GM18526 (cell line): Measurements from ENCODE around the gene ARID5B.

Experiments
- POLR2A ChIP-seq: IDR thresholded peaks from 3 replicates; pipeline ENCODE4 v1.6.1; 2011; ENCODE audit not compliant: insufficient read length; ENCODE audit errors: extremely low read depth

The ARID5B gene

DNA sequence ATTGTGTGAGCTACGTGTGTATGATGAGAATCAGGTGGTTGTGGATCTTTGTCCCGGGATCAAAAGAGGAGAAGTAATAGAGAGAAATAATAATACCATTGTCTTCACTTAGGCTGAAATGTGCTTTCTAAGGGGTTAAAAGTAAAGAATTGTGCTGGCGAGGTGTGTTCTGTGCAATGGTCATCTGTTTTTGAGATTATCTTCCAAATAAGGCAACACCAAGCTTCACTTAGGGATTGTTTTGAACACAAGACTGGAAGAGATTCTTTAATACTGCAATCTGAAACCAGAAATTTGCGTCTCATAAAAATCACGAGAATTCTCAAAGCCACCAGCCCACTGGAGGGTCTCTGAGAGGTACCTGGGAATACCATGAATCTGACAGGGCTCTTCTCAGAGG, 84.2 kb downstream of the ARID5B start:
- no peak for TF ChIP-seq POLR2A

DNA sequence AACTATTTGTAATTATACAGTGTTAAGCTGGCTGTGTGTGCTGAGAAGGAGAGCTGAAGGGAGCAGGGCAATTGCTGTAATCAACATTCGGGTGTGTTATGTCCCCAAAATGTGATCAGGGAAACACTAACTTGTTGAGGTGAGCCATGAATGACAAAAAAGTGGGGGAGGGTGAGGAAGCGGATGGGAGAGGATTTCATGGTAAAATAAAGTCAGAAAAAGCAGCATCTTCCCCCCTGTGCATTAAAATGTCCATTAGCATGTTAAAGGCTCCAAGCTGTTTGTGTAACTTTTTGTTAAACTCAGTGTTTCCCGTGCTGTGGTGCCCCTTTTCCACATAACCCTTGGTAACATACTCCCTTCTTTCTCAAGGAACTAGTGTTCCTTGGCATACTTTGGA, 84.9 kb downstream of the ARID5B start:
- no peak for TF ChIP-seq POLR2A

DNA sequence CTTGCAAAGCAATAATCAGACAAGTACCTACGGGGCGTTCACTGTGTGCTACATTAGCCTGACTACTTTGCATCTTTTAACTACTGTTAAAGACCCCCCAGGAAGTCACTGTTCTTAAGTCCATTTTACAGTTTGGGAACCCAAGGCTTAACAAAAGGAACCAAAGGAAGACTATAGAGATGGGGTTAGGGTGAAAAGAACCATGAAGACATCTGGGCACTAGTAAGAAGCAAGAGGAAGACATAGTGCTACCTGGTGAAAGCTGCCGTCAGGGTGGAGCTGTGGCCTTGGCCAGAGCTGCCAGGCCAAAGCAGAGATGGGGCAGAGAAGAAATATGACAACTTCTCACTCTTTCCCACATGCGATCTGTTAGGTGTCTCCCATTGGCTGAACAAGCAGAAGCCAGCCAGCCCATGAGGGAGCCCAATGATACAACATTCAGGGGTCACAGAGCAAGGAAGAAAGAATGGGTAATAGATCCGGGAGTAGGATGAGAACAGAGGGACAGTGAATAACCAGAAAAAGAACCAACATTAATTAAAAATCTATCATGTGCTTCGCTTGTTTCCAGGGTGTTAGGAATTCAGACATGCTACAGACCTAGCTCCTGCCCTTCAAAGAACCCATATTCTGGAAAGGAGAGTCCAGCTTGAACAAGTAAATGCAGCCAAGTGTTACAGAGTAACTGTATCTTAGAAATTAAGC, 85.4 kb downstream of the ARID5B start:
- TF ChIP-seq POLR2A: no peak

DNA sequence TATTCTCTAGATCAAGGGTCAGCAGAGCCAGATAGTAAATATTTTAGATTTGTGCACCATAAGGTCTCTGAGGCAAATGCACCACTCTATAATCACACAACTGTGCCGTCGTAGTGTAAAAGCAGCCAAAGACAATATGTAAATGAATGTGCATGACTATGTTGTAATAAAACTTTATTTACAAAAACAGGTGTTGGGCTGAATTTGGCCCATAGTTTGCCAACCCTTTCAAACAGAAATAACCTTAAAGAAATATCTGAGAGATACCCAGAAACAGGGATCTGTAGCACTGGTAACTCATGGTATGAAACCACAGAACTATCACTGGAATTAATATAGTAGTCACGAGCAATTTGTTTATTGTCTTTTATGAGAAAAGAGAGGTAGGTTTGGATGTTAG, 86.0 kb downstream of the ARID5B start:
- TF ChIP-seq POLR2A: no peak

DNA sequence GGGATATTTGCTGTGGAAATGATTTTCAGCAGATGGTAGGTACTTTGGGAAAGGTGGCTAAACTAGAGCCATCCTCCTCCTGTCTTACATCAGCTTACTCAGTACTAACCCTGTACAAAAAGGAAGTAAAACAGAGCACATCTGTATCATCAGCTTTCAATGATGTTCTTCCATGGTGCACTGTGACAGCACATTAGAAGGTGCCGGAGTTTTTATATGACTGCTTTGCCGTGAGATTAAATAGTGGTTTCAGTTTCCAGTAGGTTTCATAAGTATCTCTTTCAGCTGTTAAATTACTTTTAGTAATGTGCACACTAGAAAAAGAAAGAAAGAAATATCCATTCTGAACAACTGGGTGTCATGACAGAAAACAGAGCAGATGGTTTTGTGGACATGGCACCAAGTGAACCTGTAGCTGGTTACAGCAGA, 86.5 kb downstream of the ARID5B start:
- no peak for TF ChIP-seq POLR2A

DNA sequence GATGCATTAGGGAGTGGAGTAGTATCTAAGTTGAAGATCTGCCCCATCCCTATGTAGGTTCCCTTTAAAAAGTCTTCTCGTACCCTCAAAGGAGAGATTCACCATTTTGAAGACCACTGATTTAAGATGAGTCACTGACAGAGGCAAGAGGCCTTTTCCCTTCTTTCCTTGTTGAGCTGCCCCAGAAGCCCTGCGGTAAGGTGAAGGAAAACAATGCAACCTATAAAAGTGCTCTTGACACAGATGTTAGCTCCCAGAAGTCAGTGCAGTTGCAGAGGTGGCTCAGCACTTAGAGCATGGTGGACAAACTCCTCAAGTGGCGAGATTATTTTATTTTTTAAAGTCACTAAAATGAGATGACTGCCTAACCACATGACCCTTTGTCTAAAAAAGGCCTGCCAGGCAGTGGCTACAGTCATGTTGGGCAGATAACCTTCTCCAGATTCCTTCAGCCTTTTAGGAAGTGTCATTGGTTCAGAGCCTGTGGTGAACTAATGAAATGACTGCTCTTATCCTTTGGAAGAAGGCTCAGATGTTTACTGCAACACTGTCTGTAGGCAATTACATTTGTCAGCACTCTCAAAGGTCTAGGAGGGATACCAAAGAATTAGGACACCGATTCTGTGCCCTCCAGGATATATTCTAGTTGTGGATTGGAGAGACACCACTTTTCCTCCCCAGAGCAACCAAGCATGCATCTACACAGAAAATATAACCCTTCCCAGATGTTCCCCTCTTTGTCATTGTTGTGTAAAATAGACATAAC, 88.7 kb downstream of the ARID5B start:
- TF ChIP-seq POLR2A: no peak

DNA sequence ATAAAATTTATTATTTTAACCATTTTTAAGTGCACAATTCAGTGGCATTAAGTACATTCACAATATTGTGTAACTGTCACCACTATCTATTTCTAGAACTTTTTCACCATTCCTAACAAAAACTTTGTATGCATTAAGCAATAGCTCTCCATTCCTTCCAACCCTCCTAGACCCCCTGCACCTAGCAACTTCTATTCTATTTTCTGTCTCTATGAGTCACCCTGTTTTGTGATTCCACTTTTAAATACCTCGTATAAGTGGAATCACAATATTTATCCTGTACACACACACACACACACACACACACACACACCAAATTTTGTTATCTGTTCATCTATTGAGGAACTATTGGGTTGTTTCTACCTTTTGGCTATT, 89.2 kb downstream of the ARID5B start:
- no peak for TF ChIP-seq POLR2A

DNA sequence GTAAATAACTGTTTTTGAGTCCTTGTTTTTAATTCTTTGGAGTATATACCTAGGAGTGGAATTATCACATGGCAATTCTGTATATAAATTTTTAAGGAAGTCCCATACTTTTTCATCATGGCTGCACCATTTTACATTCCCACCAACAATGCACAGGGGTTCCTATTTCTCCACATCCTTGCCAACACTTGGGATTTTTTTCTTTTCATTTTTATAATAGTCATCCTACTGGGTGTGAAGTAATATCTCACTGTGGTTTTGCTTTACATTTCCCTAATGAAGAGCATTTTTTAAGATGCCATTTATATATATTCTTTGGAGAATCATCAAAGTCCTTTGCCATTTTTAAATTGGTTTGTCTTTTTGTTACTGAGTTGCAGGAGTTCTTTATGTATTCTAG, 89.7 kb downstream of the ARID5B start:
- TF ChIP-seq POLR2A: no peak

DNA sequence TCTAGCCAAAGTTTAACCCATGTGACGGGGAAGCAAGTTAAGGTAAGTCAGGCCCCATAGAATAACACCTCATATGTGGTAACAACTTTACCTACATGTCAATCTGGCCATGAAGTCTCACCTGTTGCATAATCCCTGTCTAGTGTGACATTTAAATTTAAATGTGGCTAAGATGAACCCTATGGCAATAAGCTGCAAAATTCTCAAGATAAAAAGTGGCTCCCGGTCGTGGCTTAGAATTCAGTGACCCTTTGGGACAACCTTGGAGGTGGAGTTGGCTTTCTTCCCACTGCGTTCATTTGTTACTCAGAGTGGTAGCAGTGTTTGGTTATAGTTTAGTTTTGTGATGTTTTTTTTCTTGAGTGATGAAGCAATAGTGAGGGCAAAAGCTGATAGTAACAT, 90.6 kb downstream of the ARID5B start:
- no peak for TF ChIP-seq POLR2A

DNA sequence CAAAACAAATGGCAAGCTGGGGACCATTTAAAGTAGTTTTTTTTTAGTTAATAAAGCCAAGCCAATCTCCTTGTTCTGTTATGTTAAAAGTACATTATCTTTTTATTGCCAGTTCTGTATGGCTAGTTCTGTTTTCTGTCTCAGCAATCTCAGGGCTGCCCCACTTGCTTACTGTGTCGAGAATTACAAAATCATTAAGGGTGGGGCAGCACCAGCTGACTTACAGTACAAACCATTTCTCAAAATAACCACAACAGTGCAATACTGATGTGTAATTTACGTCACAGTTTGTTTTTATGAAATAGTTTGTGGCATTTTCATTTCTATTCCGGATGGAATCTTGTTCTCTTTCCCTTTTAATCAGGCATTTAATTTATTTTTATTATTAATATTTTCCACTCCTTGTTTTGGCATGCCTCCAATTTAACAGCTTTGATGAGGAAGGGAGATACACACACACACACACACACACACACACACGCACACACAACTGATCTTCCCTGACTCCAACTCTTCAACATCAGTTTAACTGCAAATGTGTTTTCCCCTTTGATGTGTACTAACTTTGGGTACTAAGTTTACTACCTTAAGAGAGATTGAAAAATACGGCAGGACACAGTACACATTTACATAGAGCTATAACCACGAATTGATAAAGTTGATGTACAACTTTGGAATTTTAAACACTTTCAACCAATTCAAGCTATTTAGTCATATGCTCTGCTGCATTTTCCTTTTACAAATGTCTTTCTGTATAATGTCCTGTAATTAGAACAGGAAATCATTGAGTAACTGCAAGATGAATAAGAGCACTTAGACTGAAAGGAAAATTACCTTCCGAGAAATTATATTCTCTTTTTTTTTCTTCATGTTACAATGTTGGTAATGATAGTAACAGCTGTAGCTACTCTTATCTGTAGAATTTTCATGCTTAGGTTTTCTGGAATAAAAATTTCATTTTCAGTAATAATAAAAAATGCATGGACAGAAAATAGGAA, 91.5 kb downstream of the ARID5B start:
- TF ChIP-seq POLR2A: no peak

DNA sequence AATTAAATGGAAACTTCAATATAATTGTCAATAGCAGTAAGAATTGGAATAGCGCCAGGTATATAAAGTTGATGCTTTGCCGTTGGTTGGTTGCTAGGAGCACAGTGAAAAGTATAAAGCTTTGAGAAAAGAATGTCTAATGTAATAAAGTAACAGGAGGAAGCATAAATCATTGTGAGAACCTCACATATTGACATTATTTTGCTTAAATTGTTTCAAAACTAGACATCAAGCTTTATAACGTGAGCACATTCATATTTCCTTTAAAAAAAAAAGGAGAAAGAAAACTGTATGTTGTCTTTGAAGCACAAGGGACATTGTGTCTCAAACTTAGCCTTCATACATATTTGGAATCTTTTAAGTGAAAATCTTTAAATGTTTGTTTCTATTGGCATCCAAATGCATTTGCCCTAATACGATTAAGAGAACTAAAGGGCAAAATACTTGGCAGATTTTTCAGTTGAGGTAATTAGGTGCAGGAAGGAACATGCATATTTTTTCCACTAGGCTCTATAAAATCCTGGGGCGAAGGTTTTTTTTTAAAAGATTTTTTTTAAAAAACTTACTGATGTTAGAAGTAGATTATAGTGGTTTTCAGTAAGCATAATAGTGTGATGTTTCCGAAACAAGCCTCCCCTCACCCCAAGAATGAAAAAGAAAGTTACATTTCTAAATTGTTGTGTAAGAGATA, 92.4 kb downstream of the ARID5B start:
- TF ChIP-seq POLR2A: no peak

DNA sequence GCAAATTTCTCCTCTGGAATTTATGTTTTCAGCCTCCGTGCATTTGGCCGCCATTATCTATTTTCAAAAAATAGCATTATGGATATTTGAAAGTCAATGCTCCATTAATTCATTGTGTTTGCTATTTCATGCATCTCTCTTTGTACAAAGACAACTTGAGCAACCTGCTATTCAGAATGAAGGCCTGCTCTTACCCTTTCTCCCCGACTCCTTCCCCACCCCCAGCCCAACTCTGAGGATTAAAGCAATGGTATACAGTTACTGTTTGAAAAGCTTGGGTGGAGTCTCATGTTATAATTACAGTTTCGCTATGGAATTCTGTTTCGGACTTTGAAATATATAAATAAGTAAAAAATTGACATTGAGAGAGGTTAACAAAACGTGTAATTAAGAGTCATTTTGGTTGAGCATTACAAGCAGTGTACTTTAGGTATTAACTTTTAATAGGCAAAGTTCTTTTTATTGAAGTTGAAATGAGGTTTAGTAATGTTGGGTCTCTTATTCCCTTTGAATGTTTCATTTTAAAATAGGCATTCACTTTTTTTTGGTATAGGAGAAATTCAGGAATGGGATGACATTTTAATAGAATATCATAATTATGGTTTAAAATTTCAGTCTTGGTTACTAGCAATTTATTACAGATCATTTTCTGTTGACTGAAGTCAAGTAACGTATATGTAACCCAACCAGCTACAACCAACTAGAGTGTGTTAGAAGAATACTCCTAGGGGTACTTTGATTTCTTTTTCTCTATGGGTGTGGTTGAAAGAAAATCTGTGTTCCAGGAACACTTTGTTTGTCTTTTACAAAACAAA, 93.1 kb downstream of the ARID5B start:
- TF ChIP-seq POLR2A: no peak

DNA sequence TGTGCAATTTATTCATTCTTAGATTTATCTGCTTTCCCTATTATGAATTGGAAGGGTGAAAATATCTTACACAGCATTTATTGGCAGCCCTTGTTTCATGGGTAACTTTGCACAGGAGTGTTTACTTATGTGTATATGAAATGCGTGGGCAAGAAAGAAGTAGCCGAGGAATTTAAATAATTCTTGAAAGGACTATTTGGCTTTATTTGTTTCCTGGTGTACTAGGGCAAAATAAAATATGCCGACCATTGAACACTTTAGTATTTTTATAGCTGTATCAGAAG, 93.7 kb downstream of the ARID5B start:
- no peak for TF ChIP-seq POLR2A

DNA sequence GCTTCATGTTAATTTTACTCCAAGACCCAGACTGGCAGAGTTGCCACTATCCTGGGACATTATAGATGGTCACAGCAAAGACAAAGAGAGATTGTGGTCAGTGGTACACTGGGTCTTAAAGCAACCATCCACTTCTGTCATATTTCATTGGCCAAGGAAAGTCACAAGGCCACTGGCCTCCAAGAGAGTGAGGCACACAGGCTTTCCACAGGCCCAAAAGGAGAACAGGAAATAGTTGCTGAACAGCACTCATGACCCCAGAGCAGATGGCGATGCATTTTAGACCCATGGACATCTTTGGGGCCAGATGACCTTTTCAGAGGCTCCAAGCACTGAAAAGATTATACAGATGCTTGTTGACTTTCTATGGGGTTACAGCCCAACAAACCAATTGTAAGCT, 97.4 kb downstream of the ARID5B start:
- TF ChIP-seq POLR2A: no peak
